ENCODE results near the gene SMIM14.
"Not testable (repeated sequence)": the region's sequence is repeated elsewhere in the genome, so short reads cannot be mapped to it uniquely, and the experiment has no call there.

The SMIM14 gene

GRCh38 chr4:39524161-39524957 is 114.3 kb downstream of the SMIM14 start:
- DNase-seq (ENCODE audit: low read depth): no peak
- TF ChIP-seq MYC (IDR thresholded peaks at IDR 0.05; ENCODE audit: low read depth, low read length) (no peak), POLR2A (IDR thresholded peaks at IDR 0.05; ENCODE audit: extremely low read depth, insufficient read length) (no peak), MAX (IDR thresholded peaks at IDR 0.05; ENCODE audit: low read depth, low read length) (no peak), CTCF (IDR thresholded peaks at IDR 0.05; ENCODE audit: low read depth, low read length) (no peak)
- H3K4me3 ChIP-seq (ENCODE audit: low read depth, low read length): no peak overlapping the region

GRCh38 chr4:39522068-39522467 is 116.6 kb downstream of the SMIM14 start:
- no peak for DNase-seq (ENCODE audit: low read depth)
- no peak for TF ChIP-seq POLR2A (IDR thresholded peaks at IDR 0.05; ENCODE audit: extremely low read depth, insufficient read length)
- H3K4me3 ChIP-seq (ENCODE audit: low read depth, low read length): no peak overlapping the region

GRCh38 chr4:39521253-39521919 is 117.3 kb downstream of the SMIM14 start:
- TF ChIP-seq CTCF (IDR thresholded peaks at IDR 0.05; ENCODE audit: low read depth, low read length) (no peak), POLR2A (IDR thresholded peaks at IDR 0.05; ENCODE audit: extremely low read depth, insufficient read length) (no peak), MYC (IDR thresholded peaks at IDR 0.05; ENCODE audit: low read depth, low read length) (no peak), MAX (IDR thresholded peaks at IDR 0.05; ENCODE audit: low read depth, low read length) (no peak)
- no peak for DNase-seq (ENCODE audit: low read depth)

GRCh38 chr4:39518484-39518883 is 120.2 kb downstream of the SMIM14 start:
- DNase-seq (ENCODE audit: low read depth): no peak
- TF ChIP-seq POLR2A (IDR thresholded peaks at IDR 0.05; ENCODE audit: extremely low read depth, insufficient read length) (no peak), MYC (IDR thresholded peaks at IDR 0.05; ENCODE audit: low read depth, low read length) (no peak), CTCF (IDR thresholded peaks at IDR 0.05; ENCODE audit: low read depth, low read length) (no peak), MAX (IDR thresholded peaks at IDR 0.05; ENCODE audit: low read depth, low read length) (no peak)

More at GRCh38 chr4:39521253-39521919, 117.3 kb downstream of the SMIM14 start:
- H3K4me3 ChIP-seq (ENCODE audit: low read depth, low read length): no peak overlapping the region

GRCh38 chr4:39516407-39516966 is 122.2 kb downstream of the SMIM14 start:
- DNase-seq (ENCODE audit: low read depth): no peak
- no peak for TF ChIP-seq MYC (IDR thresholded peaks at IDR 0.05; ENCODE audit: low read depth, low read length)
- H3K4me3 ChIP-seq (ENCODE audit: low read depth, low read length): no peak overlapping the region

More at GRCh38 chr4:39518484-39518883, 120.2 kb downstream of the SMIM14 start:
- no peak overlapping the region for H3K4me3 ChIP-seq (ENCODE audit: low read depth, low read length)

- DNase-seq (ENCODE audit: low read depth); H3K4me3 ChIP-seq (ENCODE audit: low read depth, low read length): not testable (repeated sequence)
These were observed 122.8 kb downstream of the SMIM14 start for GRCh38 chr4:39515669-39516401.

GRCh38 chr4:39514888-39515401 is 123.7 kb downstream of the SMIM14 start:
- peak; percentile 20 for DNase-seq (ENCODE audit: low read depth)
- no peak overlapping the region for H3K4me3 ChIP-seq (ENCODE audit: low read depth, low read length)
- no peak for TF ChIP-seq CTCF (IDR thresholded peaks at IDR 0.05; ENCODE audit: low read depth, low read length)
- no peak for TF ChIP-seq MYC (IDR thresholded peaks at IDR 0.05; ENCODE audit: low read depth, low read length)
- no peak for TF ChIP-seq MAX (IDR thresholded peaks at IDR 0.05; ENCODE audit: low read depth, low read length)
- no peak for TF ChIP-seq POLR2A (IDR thresholded peaks at IDR 0.05; ENCODE audit: extremely low read depth, insufficient read length)

GRCh38 chr4:39514266-39514665 is 124.4 kb downstream of the SMIM14 start:
- not testable (repeated sequence) for DNase-seq (ENCODE audit: low read depth); H3K4me3 ChIP-seq (ENCODE audit: low read depth, low read length)
